Kidney epithelial cell (primary cell): ENCODE data around the gene TNFRSF21. TPM values are rescaled to one million over a fixed set of nuclear protein-coding genes. Genes with fewer than 3 reads are reported as not detected.

ENCODE experiments used
- DNase-seq: peaks from one replicate; pipeline ENCODE4 v3.0.0-alpha.2; 2010; ENCODE audit warnings: low read depth
- H3K27me3 ChIP-seq: 2 replicates; pipeline ENCODE4 v1.6.0; 2011; ENCODE audit warnings: low read length; ENCODE audit not compliant: control insufficient read depth, insufficient read depth
- H3K36me3 ChIP-seq: 2 replicates; pipeline ENCODE4 v1.5.1; 2011; ENCODE audit warnings: low read length; ENCODE audit not compliant: control insufficient read depth, insufficient read depth
- H3K4me3 ChIP-seq: 2 replicates; pipeline ENCODE4 v1.5.1; 2011; ENCODE audit warnings: low read depth, mild to moderate bottlenecking, control low read depth, low read length
- total RNA-seq: library from RNA; depleted of rRNA; stranded (reverse); fragments of >200 nt; gene quantifications from 2 replicates; pipeline ENCODE4 v1.2.3, GENCODE V29; 2015
- TF ChIP-seq, protein P1 (sequence below): IDR thresholded peaks from 2 replicates; pipeline ENCODE4 v1.5.1; 2011; ENCODE audit warnings: mild to moderate bottlenecking, moderate library complexity, low read length, control low read depth, inconsistent platforms; ENCODE audit not compliant: insufficient read depth, poor library complexity, severe bottlenecking

The TNFRSF21 gene
- total RNA-seq, 1 donor from 2014 or later: 54.6 TPM

DNA sequence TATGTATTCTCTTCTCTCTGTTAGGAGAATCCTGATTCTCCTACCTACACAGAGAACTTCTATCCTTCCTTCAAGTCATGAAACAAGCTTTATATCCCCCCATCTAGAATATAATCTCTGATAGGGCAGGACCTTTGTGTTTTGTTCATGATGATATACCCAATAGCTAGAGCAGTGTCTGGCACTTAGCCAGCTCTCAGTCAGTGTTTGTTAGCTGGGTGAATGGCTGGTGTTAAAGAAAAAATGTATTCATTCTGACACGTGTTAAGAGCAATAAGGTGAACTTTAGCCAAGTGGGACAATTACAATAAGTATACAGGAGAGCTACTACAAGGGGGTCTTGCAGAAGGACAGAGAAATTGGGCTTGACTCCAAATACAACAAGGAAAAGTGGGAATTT, 34.3 kb upstream of the TNFRSF21 start:
- TF ChIP-seq, protein P1, sequence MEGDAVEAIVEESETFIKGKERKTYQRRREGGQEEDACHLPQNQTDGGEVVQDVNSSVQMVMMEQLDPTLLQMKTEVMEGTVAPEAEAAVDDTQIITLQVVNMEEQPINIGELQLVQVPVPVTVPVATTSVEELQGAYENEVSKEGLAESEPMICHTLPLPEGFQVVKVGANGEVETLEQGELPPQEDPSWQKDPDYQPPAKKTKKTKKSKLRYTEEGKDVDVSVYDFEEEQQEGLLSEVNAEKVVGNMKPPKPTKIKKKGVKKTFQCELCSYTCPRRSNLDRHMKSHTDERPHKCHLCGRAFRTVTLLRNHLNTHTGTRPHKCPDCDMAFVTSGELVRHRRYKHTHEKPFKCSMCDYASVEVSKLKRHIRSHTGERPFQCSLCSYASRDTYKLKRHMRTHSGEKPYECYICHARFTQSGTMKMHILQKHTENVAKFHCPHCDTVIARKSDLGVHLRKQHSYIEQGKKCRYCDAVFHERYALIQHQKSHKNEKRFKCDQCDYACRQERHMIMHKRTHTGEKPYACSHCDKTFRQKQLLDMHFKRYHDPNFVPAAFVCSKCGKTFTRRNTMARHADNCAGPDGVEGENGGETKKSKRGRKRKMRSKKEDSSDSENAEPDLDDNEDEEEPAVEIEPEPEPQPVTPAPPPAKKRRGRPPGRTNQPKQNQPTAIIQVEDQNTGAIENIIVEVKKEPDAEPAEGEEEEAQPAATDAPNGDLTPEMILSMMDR: no peak
- no peak for DNase-seq
- no peak overlapping the region for H3K4me3 ChIP-seq
- no peaks in the 10 kb centered on the region for H3K36me3 ChIP-seq
- H3K27me3 ChIP-seq: no peaks in the 10 kb centered on the region

DNA sequence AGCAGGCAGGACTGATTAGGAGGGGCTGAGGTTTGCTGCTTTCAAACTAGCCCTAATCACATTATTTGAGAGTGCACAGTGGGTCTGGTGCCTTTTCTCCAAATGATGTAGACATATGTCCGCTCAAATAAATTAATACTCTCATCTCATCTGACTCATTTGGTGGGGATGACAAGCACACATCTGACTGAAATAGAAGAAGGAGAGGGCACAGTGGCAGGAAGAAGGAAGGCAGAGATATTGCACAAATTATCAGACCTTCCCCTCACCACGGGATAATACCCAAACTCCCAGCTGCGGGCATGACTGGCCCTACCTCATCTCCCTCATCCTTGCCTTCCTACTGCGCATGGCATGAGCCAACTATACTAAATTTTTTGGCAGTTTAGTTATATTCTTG, 33.9 kb upstream of the TNFRSF21 start:
- H3K27me3 ChIP-seq: no peaks in the 10 kb centered on the region
- TF ChIP-seq, protein P1: no peak
- no peak for DNase-seq
- no peaks in the 10 kb centered on the region for H3K36me3 ChIP-seq
- H3K4me3 ChIP-seq: no peak overlapping the region

DNA sequence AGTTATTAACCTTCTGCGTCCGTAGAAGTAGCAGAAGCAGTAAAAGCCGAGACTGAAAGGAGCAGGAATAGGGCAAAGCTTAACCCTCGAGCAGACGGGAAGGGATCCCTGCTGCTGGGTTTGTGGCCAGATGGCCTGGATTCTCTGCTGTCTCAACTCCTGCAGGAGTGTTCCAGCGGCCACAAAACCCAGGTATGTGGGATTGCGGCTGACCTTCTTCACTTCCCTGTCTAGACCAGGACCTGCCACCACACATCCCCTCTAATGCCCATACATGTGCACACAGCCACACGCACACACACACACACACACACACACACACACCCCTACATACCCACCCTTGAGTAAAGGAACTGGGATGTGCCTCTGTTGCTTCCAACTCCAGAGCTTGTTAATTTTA, 33.1 kb upstream of the TNFRSF21 start:
- Histone ChIP-seq H3K4me3 (no peak overlapping the region), H3K36me3 (no peaks in the 10 kb centered on the region), H3K27me3 (no peaks in the 10 kb centered on the region)
- no peak for DNase-seq
- TF ChIP-seq, protein P1: no peak

DNA sequence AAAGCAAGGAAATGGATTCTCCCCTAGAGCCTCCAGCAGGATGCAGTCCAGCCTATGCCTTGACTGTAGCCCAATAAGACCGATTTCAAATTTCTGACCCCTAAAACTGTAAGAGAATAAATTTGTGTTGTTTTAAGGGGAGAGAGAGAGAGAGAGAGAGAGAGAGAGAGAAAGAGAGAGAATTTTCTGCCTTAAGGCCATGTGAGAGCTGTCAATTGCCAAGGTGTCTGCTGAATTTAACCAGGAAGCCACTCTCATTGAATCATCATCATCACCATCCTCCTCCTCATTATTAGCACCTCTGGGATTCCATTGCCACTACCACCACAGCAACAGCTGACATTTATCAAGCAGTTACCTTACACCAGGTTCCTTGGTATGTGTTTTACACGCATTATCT, 27.8 kb upstream of the TNFRSF21 start:
- no peak for DNase-seq
- Histone ChIP-seq H3K27me3 (no peaks in the 10 kb centered on the region), H3K36me3 (no peaks in the 10 kb centered on the region), H3K4me3 (no peak overlapping the region)
- TF ChIP-seq, protein P1: no peak

DNA sequence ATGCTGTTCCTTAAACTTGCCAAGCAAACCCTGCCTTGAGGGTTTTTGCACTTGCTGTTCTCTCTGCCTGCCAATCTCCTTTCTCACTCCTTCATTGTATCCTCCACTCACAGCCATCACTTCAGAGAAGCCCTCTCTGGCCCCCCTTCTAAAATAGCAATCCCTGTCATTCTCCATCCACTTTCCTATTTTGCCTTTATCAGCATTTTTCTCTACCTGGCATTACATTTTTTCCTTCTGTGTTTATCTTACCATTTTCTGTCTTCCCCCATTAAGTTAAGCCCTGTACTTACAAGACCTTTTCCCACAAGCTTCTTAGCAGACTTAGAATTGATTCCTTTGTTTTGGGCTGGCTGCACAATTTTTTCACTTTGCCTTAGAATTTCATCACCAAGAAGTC, 26.6 kb upstream of the TNFRSF21 start:
- Histone ChIP-seq H3K27me3 (no peaks in the 10 kb centered on the region), H3K4me3 (no peak overlapping the region), H3K36me3 (no peaks in the 10 kb centered on the region)
- no peak for DNase-seq
- TF ChIP-seq, protein P1: no peak

DNA sequence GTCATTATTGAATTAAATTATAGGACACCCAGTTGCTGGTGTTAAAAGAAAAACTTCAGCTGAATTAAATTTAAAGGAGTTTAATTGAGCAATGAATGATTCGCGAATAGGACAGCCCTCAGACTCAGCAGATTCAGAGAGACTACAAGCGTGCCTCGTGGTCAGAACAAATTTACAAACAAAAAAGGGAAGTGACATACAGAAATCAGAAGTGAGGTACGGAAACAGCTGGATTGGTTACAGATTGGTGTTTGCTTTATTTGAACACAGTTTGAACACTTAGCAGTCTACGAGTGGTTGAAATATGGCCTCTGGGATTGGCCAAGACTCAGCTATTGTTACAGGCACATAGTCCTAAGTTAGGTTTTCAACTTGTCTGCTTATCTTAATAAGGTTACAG, 25.8 kb upstream of the TNFRSF21 start:
- no peaks in the 10 kb centered on the region for H3K36me3 ChIP-seq
- no peak for DNase-seq
- TF ChIP-seq, protein P1: no peak
- H3K27me3 ChIP-seq: no peaks in the 10 kb centered on the region
- no peak overlapping the region for H3K4me3 ChIP-seq
